Measurements from ENCODE around the gene KCND3. TPM values are rescaled to one million over a fixed set of nuclear protein-coding genes. Genes with fewer than 3 reads are reported as not detected.

The KCND3 gene
- total and polyA plus RNA-seq, 8 donors = 0.87 to 15.8 (median 4.5) TPM

DNA sequence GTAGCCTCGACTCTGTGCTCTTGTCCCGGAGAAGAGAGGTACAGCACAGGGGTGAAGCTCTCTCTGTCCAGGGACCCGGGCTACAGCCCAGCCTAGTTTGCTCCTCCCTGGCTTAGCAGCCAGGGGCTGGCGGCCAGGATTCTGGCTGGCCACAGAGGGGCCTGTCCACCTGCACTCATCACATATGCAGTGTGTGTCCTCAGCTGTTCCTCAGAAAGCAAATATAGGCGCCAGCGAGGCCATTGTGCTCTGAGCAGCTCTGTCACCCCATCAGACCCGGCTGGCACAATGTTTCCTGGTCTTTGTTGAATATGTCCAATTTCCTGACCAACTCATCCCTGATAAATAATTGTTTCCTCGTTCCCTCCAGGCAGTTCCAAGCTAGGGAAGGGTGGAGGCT is 28.5 kb downstream of the KCND3 start:
- H3K9me3 ChIP-seq = no peaks in the 10 kb centered on the region
- intact Hi-C loops (cut with DNase I; ENCODE audit: low total_unique reads) = no loop called here
- TF ChIP-seq, protein P1, sequence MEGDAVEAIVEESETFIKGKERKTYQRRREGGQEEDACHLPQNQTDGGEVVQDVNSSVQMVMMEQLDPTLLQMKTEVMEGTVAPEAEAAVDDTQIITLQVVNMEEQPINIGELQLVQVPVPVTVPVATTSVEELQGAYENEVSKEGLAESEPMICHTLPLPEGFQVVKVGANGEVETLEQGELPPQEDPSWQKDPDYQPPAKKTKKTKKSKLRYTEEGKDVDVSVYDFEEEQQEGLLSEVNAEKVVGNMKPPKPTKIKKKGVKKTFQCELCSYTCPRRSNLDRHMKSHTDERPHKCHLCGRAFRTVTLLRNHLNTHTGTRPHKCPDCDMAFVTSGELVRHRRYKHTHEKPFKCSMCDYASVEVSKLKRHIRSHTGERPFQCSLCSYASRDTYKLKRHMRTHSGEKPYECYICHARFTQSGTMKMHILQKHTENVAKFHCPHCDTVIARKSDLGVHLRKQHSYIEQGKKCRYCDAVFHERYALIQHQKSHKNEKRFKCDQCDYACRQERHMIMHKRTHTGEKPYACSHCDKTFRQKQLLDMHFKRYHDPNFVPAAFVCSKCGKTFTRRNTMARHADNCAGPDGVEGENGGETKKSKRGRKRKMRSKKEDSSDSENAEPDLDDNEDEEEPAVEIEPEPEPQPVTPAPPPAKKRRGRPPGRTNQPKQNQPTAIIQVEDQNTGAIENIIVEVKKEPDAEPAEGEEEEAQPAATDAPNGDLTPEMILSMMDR (IDR thresholded peaks at IDR 0.05) = no peak
- no peak for TF ChIP-seq POLR2AphosphoS5 (IDR thresholded peaks at IDR 0.05)
- no peak for TF ChIP-seq POLR2A (IDR thresholded peaks at IDR 0.05)
- no peak for TF ChIP-seq EP300 (IDR thresholded peaks at IDR 0.05)
- no peaks in the 10 kb centered on the region for H3K36me3 ChIP-seq
- 57 to 72% (median 66%) methylated on average over 8 of the region's 8 CpGs for WGBS, 5 donors
- H3K4me3 ChIP-seq = no peak overlapping the region
- H3K27me3 ChIP-seq = no peaks in the 10 kb centered on the region
- DNase-seq = no peak
- peaks cover 0 to 11% (median 1%) of the 10 kb centered on the region in 4 donors for H3K4me1 ChIP-seq
- H3K27ac ChIP-seq = no peak overlapping the region

DNA sequence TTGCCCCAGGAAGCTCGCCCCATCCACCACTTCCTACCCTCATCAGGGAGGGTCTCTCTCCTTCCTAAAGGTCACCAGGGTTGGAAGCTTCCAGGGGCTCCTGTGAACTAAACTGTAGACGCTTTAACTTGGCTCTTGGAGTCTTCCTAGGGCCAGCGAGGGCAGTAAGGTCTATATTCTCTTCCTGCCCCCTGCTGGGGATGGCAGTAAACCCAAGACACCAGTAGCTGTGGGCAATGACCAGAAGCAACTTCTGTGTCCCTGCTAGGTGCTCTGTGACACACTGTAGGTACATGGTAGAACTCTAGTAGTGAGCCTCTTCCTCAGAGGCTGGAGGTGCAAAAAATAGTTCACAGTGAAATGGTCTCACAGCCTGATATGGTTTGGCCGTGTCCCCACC is 30.0 kb downstream of the KCND3 start:
- Histone ChIP-seq H3K9me3 (no peaks in the 10 kb centered on the region), H3K4me1 (peaks cover 0 to 12% (median 1%) of the 10 kb centered on the region in 4 donors), H3K36me3 (no peaks in the 10 kb centered on the region), H3K27me3 (no peaks in the 10 kb centered on the region), H3K4me3 (no peak overlapping the region), H3K27ac (no peak overlapping the region)
- no peak for DNase-seq
- WGBS, 5 donors = 66 to 78% (median 73%) methylated on average over 4 of the region's 4 CpGs
- intact Hi-C loops (cut with DNase I; ENCODE audit: low total_unique reads) = no loop called here
- TF ChIP-seq POLR2A (IDR thresholded peaks at IDR 0.05) (no peak), POLR2AphosphoS5 (IDR thresholded peaks at IDR 0.05) (no peak), EP300 (IDR thresholded peaks at IDR 0.05) (no peak)
- TF ChIP-seq, protein P1 (IDR thresholded peaks at IDR 0.05) = no peak

DNA sequence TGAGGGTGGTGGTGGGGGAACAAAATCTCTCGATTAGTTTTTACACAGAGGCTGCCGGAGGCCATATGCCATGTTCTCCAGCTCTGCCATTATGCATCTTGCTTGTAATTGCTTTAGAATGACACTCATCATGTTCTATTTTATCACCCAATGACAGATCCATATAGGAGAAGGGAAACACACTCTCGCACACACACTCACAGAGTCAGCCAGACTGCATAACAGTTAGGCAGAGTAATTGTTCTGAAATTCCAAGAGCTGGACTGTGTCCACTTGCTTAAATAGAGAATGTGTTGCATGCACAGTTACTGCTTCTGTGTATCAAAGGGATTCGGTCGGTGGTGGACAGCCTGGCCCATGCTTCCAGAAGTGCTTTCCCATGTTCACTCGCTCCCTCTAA is 30.6 kb downstream of the KCND3 start:
- Histone ChIP-seq H3K9me3 (no peaks in the 10 kb centered on the region), H3K27me3 (no peaks in the 10 kb centered on the region), H3K27ac (no peak overlapping the region), H3K4me1 (peaks cover 0 to 12% (median 1%) of the 10 kb centered on the region in 4 donors), H3K36me3 (no peaks in the 10 kb centered on the region), H3K4me3 (no peak overlapping the region)
- TF ChIP-seq, protein P1 (IDR thresholded peaks at IDR 0.05) = no peak
- no peak for TF ChIP-seq POLR2A (IDR thresholded peaks at IDR 0.05)
- TF ChIP-seq EP300 (IDR thresholded peaks at IDR 0.05) = no peak
- TF ChIP-seq POLR2AphosphoS5 (IDR thresholded peaks at IDR 0.05) = no peak
- peak in 1 of 2 donors; percentile 45 for DNase-seq
- intact Hi-C loops (cut with DNase I; ENCODE audit: low total_unique reads) = no loop called here
- WGBS, 5 donors = 53 to 83% (median 76%) methylated on average over 6 of the region's 6 CpGs

DNA sequence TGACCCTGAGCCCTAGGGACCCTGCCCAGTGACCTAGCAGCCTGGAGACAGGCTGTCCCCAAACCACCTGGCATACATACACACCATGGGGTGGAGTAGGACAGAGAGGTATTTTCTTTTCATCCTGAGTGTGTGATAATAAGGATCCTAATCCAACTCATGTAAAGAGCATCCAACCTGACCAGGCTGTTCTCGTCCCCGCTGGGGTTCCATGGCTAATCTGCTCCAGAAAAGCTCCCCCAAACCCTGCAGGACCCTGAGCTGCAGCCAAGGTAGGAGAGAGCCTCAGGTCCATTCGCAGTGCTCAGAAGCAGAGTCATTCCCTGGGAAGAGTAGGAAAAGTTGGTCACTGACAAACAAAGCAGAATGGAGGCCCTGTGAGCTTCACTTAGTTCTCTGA is 31.4 kb downstream of the KCND3 start:
- Histone ChIP-seq H3K27ac (no peak overlapping the region), H3K27me3 (no peaks in the 10 kb centered on the region), H3K36me3 (no peaks in the 10 kb centered on the region), H3K4me3 (no peak overlapping the region), H3K9me3 (no peaks in the 10 kb centered on the region), H3K4me1 (peaks cover 0 to 12% (median 1%) of the 10 kb centered on the region in 4 donors)
- DNase-seq = no peak
- intact Hi-C loops (cut with DNase I; ENCODE audit: low total_unique reads) = no loop called here
- 80 to 93% (median 87%) methylated on average over 3 of the region's 3 CpGs for WGBS, 5 donors
- no peak for TF ChIP-seq POLR2AphosphoS5 (IDR thresholded peaks at IDR 0.05)
- TF ChIP-seq EP300 (IDR thresholded peaks at IDR 0.05) = no peak

DNA sequence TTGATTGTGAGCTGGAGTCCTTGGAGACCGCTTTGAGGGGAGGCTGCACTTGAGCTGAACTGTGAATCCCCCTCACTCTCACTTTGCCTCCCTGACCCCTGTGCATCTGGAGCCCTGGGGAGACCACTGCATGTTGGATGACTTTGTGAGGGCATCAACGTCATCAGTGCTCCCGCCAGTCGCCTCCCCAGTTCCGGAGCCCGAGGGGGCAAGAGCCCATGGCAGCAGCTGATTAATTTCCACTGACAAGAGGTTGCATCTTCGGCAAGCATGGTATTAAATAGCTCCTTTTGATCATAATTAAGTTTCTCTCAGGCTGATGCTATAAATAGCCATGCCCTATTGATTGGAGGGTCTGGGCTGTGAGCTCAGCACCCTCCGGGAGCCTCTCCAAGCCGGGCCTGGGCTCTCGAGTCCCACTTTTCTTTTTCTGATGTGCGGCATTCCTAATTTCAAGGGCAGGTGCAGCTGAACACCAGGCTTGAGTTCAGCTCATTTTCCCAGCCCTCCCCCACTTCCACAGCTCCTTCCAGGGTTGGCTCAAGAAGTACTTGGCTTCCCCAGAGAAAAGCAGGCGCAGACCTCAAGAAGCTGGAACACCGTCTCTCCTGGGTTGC is 33.2 kb downstream of the KCND3 start:
- WGBS, 5 donors = 70 to 89% (median 86%) methylated on average over 11 to 13 of the region's 13 CpGs
- no peak overlapping the region for H3K27ac ChIP-seq
- intact Hi-C loops (cut with DNase I; ENCODE audit: low total_unique reads) = no loop called here

More for the DNA sequence above, 33.2 kb downstream of the KCND3 start:
- peak in 1 of 2 donors; percentile 19 for DNase-seq
- Histone ChIP-seq H3K4me1 (peaks cover 0 to 7% (median 1%) of the 10 kb centered on the region in 4 donors), H3K36me3 (no peaks in the 10 kb centered on the region), H3K27me3 (no peaks in the 10 kb centered on the region), H3K4me3 (no peak overlapping the region), H3K9me3 (no peaks in the 10 kb centered on the region)
- no peak for TF ChIP-seq POLR2AphosphoS5 (IDR thresholded peaks at IDR 0.05)
- no peak for TF ChIP-seq EP300 (IDR thresholded peaks at IDR 0.05)
- TF ChIP-seq, protein P1 (IDR thresholded peaks at IDR 0.05) = no peak
- no peak for TF ChIP-seq POLR2A (IDR thresholded peaks at IDR 0.05)
